A549 (cell line): ENCODE measurements around the gene MAGI2. TPM values are rescaled to one million over a fixed set of nuclear protein-coding genes. Genes with fewer than 3 reads are reported as not detected.

Experiments
- ATAC-seq, 2 experiments: fragments of 200-7000 bp in 1 of 2; fragments of >200 bp in 1 of 2; cut with Nextera tagmentation in 1 of 2; cut with Tn5 transposase in 1 of 2; 3 replicates each; pipeline versions ENCODE4 v1.8.0 to v1.9.1; 2018 to 2020; ENCODE audit warnings: mild to moderate bottlenecking in 1 of 2, moderate library complexity in 1 of 2
- CTCF ChIA-PET: fragments of 300-600 bp; sonication (Branson Sonifier 250); formaldehyde crosslinking; extraction: SDS; loops from one replicate; lab custom pipeline; 2021; ENCODE audit warnings: antibody characterized with exemption, inconsistent platforms; lab: Yijun Ruan, JAX
- POLR2A ChIA-PET: fragments of 350-600 bp; formaldehyde crosslinking; extraction: SDS; loops from one replicate; lab custom pipeline; 2021; ENCODE audit warnings: antibody characterized with exemption, inconsistent platforms; lab: Yijun Ruan, JAX
- DNase-seq, 2 experiments: peaks; one replicate each; pipeline versions ENCODE4 v3.0.0 to v3.0.0-alpha.2; 2011 to 2016; ENCODE audit warnings: low read depth in 1 of 2, low spot score in 1 of 2
- FAIRE-seq: peaks from 2 replicates; lab custom pipeline; 2011; peaks lifted over from hg19 to GRCh38; lab: Jason Lieb, UNC
- H3K27ac ChIP-seq, 2 experiments: fragments of >200 bp; sonication (Bioruptor Twin); formaldehyde crosslinking; 3 replicates each; pipeline ENCODE4 v1.5.1; 2016 to 2017
- H3K4me1 ChIP-seq: fragments of >200 bp; sonication (Bioruptor Twin); formaldehyde crosslinking; 3 replicates; pipeline ENCODE4 v1.6.1; 2016
- H3K4me2 ChIP-seq: fragments of >200 bp; sonication (Bioruptor Twin); formaldehyde crosslinking; 3 replicates; pipeline ENCODE4 v1.6.1; 2016
- H3K4me3 ChIP-seq: fragments of >200 bp; sonication (Bioruptor Twin); formaldehyde crosslinking; 3 replicates; pipeline ENCODE4 v1.5.1; 2016
- H3K9me3 ChIP-seq: fragments of >200 bp; sonication (Bioruptor Twin); formaldehyde crosslinking; 3 replicates; pipeline ENCODE4 v1.6.1; 2016
- BHLHE40 ChIP-seq: IDR thresholded peaks from 2 replicates; pipeline ENCODE4 v1.6.1; 2012; ENCODE audit warnings: low read depth, low read length, inconsistent platforms
- CBX2 ChIP-seq: fragments of 200-600 bp; sonication (generic); IDR thresholded peaks from 2 replicates; pipeline ENCODE4 v1.6.1; 2016; ENCODE audit warnings: low read depth, mild to moderate bottlenecking, borderline replicate concordance
- CHD2 ChIP-seq: fragments of 150-350 bp; IDR thresholded peaks from 2 replicates; pipeline ENCODE4 v1.6.1; 2014; ENCODE audit warnings: low read length; ENCODE audit not compliant: partially characterized antibody
- CTCF ChIP-seq: fragments of >200 bp; sonication (Bioruptor Twin); formaldehyde crosslinking; IDR thresholded peaks from 3 replicates; pipeline ENCODE4 v1.5.1; 2016
- EHF ChIP-seq: fragments of 250-450 bp; sonication (Bioruptor Pico); IDR thresholded peaks from 2 replicates; pipeline ENCODE4 v1.5.0; 2020; ENCODE audit warnings: mild to moderate bottlenecking
- ESRRA ChIP-seq: fragments of 150-350 bp; IDR thresholded peaks from 2 replicates; pipeline ENCODE4 v1.6.1; 2014; ENCODE audit warnings: mild to moderate bottlenecking, low read length, borderline replicate concordance
- FOSL2 ChIP-seq, 2 experiments: fragments of 450-650 bp in 1 of 2; fragments of >200 bp in 1 of 2; sonication (Bioruptor Twin) in 1 of 2; formaldehyde crosslinking; IDR thresholded peaks; 2 replicates each; pipeline versions ENCODE4 v1.5.0 to v1.6.1; 2016 to 2020; ENCODE audit warnings: mild to moderate bottlenecking in 1 of 2, moderate library complexity in 1 of 2
- FOXS1 ChIP-seq: fragments of 250-450 bp; sonication (Bioruptor Pico); IDR thresholded peaks from 2 replicates; pipeline ENCODE4 v1.5.0; 2020; ENCODE audit warnings: mild to moderate bottlenecking, moderate library complexity
- HEYL ChIP-seq: fragments of 250-450 bp; sonication (Bioruptor Pico); IDR thresholded peaks from 2 replicates; pipeline ENCODE4 v1.8.0; 2021; ENCODE audit warnings: mild to moderate bottlenecking, moderate library complexity
- HMGXB4 ChIP-seq: fragments of 250-450 bp; sonication (Bioruptor Pico); IDR thresholded peaks from 2 replicates; pipeline ENCODE4 v1.5.0; 2021; ENCODE audit warnings: mild to moderate bottlenecking, moderate library complexity, borderline replicate concordance
- MYC ChIP-seq: IDR thresholded peaks from 2 replicates; pipeline ENCODE4 v1.6.1; 2012; ENCODE audit warnings: mild to moderate bottlenecking, inconsistent platforms, low read length, improper control_type of control experiment, borderline replicate concordance
- NPAS2 ChIP-seq: fragments of 250-450 bp; sonication (Bioruptor Pico); IDR thresholded peaks from 2 replicates; pipeline ENCODE4 v1.8.0; 2022; ENCODE audit warnings: mild to moderate bottlenecking, moderate library complexity, borderline replicate concordance
- POLR2AphosphoS2 ChIP-seq: conservative IDR thresholded peaks from 2 replicates; pipeline ENCODE4 v1.6.1; 2012; ENCODE audit warnings: low read length, improper control_type of control experiment, inconsistent platforms
- RAD21 ChIP-seq, 2 experiments: fragments of >200 bp in 1 of 2; sonication (Bioruptor Twin) in 1 of 2; formaldehyde crosslinking in 1 of 2; IDR thresholded peaks in 1 of 2; conservative IDR thresholded peaks in 1 of 2; 2 replicates in 1 of 2; 3 replicates in 1 of 2; pipeline ENCODE4 v1.6.1; 2012 to 2018; ENCODE audit warnings: inconsistent platforms in 1 of 2
- REST ChIP-seq: fragments of 200-600 bp; sonication (generic); IDR thresholded peaks from 2 replicates; pipeline ENCODE4 v1.6.1; 2016; ENCODE audit warnings: antibody characterized with exemption, mild to moderate bottlenecking, moderate library complexity
- RFX5 ChIP-seq: fragments of 450-650 bp; IDR thresholded peaks from 2 replicates; pipeline ENCODE4 v1.7.1; 2014; ENCODE audit warnings: antibody characterized with exemption, mild to moderate bottlenecking, moderate library complexity
- USF2 ChIP-seq: fragments of 450-650 bp; IDR thresholded peaks from 2 replicates; pipeline ENCODE4 v1.6.1; 2014; ENCODE audit warnings: antibody characterized with exemption
- ZFP36 ChIP-seq: fragments of 450-650 bp; IDR thresholded peaks from 2 replicates; pipeline ENCODE4 v1.6.1; 2014; ENCODE audit warnings: borderline replicate concordance; ENCODE audit not compliant: partially characterized antibody
- ZNF302 ChIP-seq: fragments of 250-450 bp; sonication (Bioruptor Pico); IDR thresholded peaks from 2 replicates; pipeline ENCODE4 v1.9.0; 2021; ENCODE audit warnings: inconsistent platforms, mild to moderate bottlenecking, moderate library complexity
- WGBS: methylation state at CpG from one replicate; pipeline ENCODE4 v1.1.6; 2017; ENCODE audit errors: missing lambda C conversion rate; 5-methylcytosine and 5-hydroxymethylcytosine counted together
- polyA plus RNA-seq, 4 experiments: library from polyadenylated mRNA; depleted of rRNA in 3 of 4; stranded (reverse); fragments of >200 nt; fragmentation: RNase III in 1 of 4; extraction: RNeasy Plus Mini Kit Qiagen cat#74134 plus additional on column Dnase treatment in 1 of 4; gene quantifications; 2 replicates in 3 of 4; 3 replicates in 1 of 4; pipeline ENCODE4 v1.2.3, GENCODE V29; 2011 to 2017
- TF ChIP-seq, protein P1 (sequence below): fragments of 250-450 bp; sonication (Bioruptor Pico); IDR thresholded peaks from 2 replicates; pipeline ENCODE4 v1.5.0; 2020; ENCODE audit warnings: low read depth, mild to moderate bottlenecking, moderate library complexity

The MAGI2 gene
- polyA plus RNA-seq, 2 of the 4 experiments (the other 2 are of a cell fraction), result 0.48 to 0.81 TPM

DNA sequence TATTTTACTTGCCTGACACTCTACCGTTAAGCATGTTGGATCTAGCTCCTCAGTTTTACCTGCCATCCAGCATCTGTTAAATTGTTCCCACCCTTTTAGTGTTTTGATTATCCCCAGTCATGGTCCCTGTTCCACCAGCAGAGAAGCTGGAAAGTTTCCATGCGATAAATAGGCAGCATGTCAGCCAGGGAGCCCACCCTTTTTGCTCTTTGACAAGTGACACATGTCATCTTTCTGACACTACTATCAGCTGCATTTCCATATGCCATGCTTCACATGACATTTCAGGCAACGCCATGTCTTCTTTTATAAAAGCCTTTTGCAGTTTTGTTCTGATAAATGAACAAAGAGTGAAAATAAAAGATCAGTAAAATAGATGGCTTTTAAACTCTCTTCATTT lies 310.8 kb downstream of the MAGI2 start:
- no peak overlapping the region for H3K4me3 ChIP-seq
- DNase-seq (no peak), ATAC-seq (no peak), FAIRE-seq (no peak)
- H3K27ac ChIP-seq, result no peak overlapping the region
- no peaks in the 10 kb centered on the region for H3K9me3 ChIP-seq
- CTCF ChIA-PET, result no interaction called here
- WGBS, result 37% methylated on average over 3 of the region's 3 CpGs
- no peak overlapping the region for H3K4me2 ChIP-seq
- no peaks in the 10 kb centered on the region for H3K4me1 ChIP-seq
- POLR2A ChIA-PET, result no interaction called here
- TF ChIP-seq RFX5, result no peak
- no peak for TF ChIP-seq RAD21 (conservative IDR thresholded peaks at IDR 0.05 in 1 of 2, IDR thresholded peaks at IDR 0.05 in 1 of 2)
- no peak for TF ChIP-seq ZFP36
- no peak for TF ChIP-seq ESRRA
- TF ChIP-seq BHLHE40, result no peak
- TF ChIP-seq, protein P1, sequence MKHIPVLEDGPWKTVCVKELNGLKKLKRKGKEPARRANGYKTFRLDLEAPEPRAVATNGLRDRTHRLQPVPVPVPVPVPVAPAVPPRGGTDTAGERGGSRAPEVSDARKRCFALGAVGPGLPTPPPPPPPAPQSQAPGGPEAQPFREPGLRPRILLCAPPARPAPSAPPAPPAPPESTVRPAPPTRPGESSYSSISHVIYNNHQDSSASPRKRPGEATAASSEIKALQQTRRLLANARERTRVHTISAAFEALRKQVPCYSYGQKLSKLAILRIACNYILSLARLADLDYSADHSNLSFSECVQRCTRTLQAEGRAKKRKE (CRISPR knock-in tag), result no peak
- TF ChIP-seq ZNF302 (CRISPR knock-in tag), result no peak
- no peak for TF ChIP-seq HMGXB4 (CRISPR knock-in tag)
- TF ChIP-seq REST, result no peak
- TF ChIP-seq USF2, result no peak
- no peak for TF ChIP-seq CHD2
- TF ChIP-seq EHF (CRISPR knock-in tag), result no peak

- no peak for ATAC-seq
- no peaks in the 10 kb centered on the region for H3K4me1 ChIP-seq
- TF ChIP-seq CBX2, result no peak
- no peak for TF ChIP-seq EHF (CRISPR knock-in tag)
- no peak for TF ChIP-seq HEYL (CRISPR knock-in tag)
- no peak for TF ChIP-seq POLR2AphosphoS2
- TF ChIP-seq RAD21 (conservative IDR thresholded peaks at IDR 0.05 in 1 of 2, IDR thresholded peaks at IDR 0.05 in 1 of 2), result no peak
- no peak for TF ChIP-seq USF2
- TF ChIP-seq NPAS2 (CRISPR knock-in tag), result no peak
- TF ChIP-seq, protein P1 (CRISPR knock-in tag), result no peak
- no peak for TF ChIP-seq MYC
- no peak for TF ChIP-seq FOSL2 (IDR thresholded peaks at IDR 0.05)
- TF ChIP-seq FOSL2 (CRISPR knock-in tag; IDR thresholded peaks at IDR 0.05), result no peak
- no peak for TF ChIP-seq CHD2
- TF ChIP-seq FOXS1 (CRISPR knock-in tag), result no peak
- no peak for TF ChIP-seq CTCF
- TF ChIP-seq, all 56 proteins: peak for 0
- CTCF ChIA-PET, result no interaction called here
- H3K9me3 ChIP-seq, result no peaks in the 10 kb centered on the region
- no peak for DNase-seq
- no peak overlapping the region for H3K4me3 ChIP-seq
- FAIRE-seq, result no peak
- POLR2A ChIA-PET, result no interaction called here
- WGBS, result 32% methylated on average over 1 of the region's 1 CpG
- no peak overlapping the region for H3K4me2 ChIP-seq
- H3K27ac ChIP-seq, result no peak overlapping the region
Observed at GRCh38 chr7:79141252-79141651, 312.2 kb downstream of the MAGI2 start.
